Body of pancreas (tissue), 4 donors: ENCODE data around the gene PLCB1. TPM values are rescaled to one million over a fixed set of nuclear protein-coding genes. Genes with fewer than 3 reads are reported as not detected.

Source experiments
- ATAC-seq: fragments of 150-250 bp; one replicate; pipeline ENCODE4 v1.9.1; 2016
- DNase-seq, 4 donors: peaks; one replicate each; pipeline ENCODE4 v3.0.0-alpha.2; 2019
- H3K27ac ChIP-seq, 4 donors: fragments of 200-600 bp; sonication (generic); 1 replicate in 3 of 4; 2 replicates in 1 of 4; pipeline versions ENCODE4 v1.5.1 to v1.6.1; 2016 to 2019; ENCODE audit warnings: mild to moderate bottlenecking in 1 of 4, mixed read lengths in 1 of 4, moderate library complexity in 1 of 4
- H3K27me3 ChIP-seq, 2 donors: fragments of 200-600 bp; sonication (generic); one replicate each; pipeline ENCODE4 v1.6.0; 2016; ENCODE audit warnings: mild to moderate bottlenecking in 1 of 2
- H3K36me3 ChIP-seq, 2 donors: fragments of 200-600 bp; sonication (generic); replicated peaks in 1 of 2; 2 replicates each; pipeline ENCODE4 v1.5.1; 2016; ENCODE audit warnings: low read depth in 2 of 2; ENCODE audit not compliant: insufficient read depth in 1 of 2
- H3K4me1 ChIP-seq: fragments of 200-600 bp; sonication (generic); one replicate; pipeline ENCODE4 v1.6.0; 2016
- H3K4me3 ChIP-seq, 2 donors: fragments of 200-600 bp; sonication (generic); 1 replicate in 1 of 2; 2 replicates in 1 of 2; pipeline ENCODE4 v1.5.1; 2016 to 2019
- H3K9me3 ChIP-seq, 3 donors: fragments of 200-600 bp; sonication (generic); 1 replicate in 2 of 3; 2 replicates in 1 of 3; pipeline ENCODE4 v1.5.1; 2016
- POLR2A ChIP-seq, 3 donors: fragments of 450-650 bp; IDR thresholded peaks; one replicate each; pipeline ENCODE4 v1.6.1; 2016; ENCODE audit warnings: antibody characterized with exemption in 3 of 3, mild to moderate bottlenecking in 2 of 3
- WGBS, 2 donors: methylation state at CpG; one replicate each; pipeline ENCODE4 v1.1.5; 2017; 5-methylcytosine and 5-hydroxymethylcytosine counted together
- intact Hi-C: fragments of 100-400 bp; cut with DNase I; formaldehyde crosslinking; loops from one replicate; pipeline ENCODE4 v1.15.1; 2023
- total RNA-seq, 2 donors: library from RNA; depleted of rRNA; stranded (reverse); fragments of >200 nt; gene quantifications; one replicate each; pipeline ENCODE4 v1.1.0, GENCODE V29; 2016
- TF ChIP-seq, protein P1 (sequence below), 7 experiments: fragments of 450-650 bp in 4 of 7; fragments of 200-600 bp in 3 of 7; sonication (generic) in 3 of 7; IDR thresholded peaks; one replicate each; pipeline ENCODE4 v1.5.1; 2016 to 2019; ENCODE audit warnings: antibody characterized with exemption in 7 of 7

The PLCB1 gene
- total RNA-seq, 2 donors from 2014 or later = 32.9 to 46.1 TPM

DNA sequence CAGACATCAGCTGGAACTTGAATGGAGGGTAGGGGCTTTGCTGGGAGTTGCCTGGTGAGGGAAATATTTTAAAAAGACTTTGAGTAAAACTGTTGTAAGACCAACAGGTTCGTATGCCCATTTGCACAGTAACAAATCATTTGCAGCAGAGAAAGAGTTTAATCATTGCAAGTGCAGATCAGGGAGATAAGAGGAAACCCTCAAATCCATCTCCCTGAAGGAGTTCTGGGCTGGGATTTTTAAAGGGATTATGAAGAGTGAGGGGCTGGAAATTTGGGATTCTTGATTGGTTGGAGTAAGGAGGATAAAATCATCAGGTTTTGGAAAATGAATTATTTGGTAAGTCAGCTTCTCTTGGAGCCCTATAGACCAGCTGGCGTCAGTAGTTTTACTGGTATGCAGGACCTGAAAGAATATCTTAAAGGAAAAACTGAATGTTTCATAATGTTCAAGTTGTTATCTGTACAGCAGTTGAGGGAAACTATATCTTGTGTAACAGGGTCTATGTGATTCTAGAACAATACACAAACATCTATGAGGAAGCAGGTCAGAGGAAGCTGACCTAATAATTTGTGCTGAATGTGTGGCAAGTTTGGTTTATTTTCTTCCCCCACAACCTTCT lies 295.5 kb downstream of the PLCB1 start:
- H3K36me3 ChIP-seq = no peaks in the 10 kb centered on the region
- no peaks in the 10 kb centered on the region for H3K27me3 ChIP-seq
- WGBS, 2 donors = 73 to 77% methylated on average over 2 of the region's 2 CpGs
- H3K4me3 ChIP-seq = no peak overlapping the region
- no peak for DNase-seq
- H3K4me1 ChIP-seq = no peaks in the 10 kb centered on the region
- no peak for ATAC-seq
- intact Hi-C loops = no loop called here
- TF ChIP-seq POLR2A (IDR thresholded peaks at IDR 0.05) = no peak
- TF ChIP-seq, protein P1, sequence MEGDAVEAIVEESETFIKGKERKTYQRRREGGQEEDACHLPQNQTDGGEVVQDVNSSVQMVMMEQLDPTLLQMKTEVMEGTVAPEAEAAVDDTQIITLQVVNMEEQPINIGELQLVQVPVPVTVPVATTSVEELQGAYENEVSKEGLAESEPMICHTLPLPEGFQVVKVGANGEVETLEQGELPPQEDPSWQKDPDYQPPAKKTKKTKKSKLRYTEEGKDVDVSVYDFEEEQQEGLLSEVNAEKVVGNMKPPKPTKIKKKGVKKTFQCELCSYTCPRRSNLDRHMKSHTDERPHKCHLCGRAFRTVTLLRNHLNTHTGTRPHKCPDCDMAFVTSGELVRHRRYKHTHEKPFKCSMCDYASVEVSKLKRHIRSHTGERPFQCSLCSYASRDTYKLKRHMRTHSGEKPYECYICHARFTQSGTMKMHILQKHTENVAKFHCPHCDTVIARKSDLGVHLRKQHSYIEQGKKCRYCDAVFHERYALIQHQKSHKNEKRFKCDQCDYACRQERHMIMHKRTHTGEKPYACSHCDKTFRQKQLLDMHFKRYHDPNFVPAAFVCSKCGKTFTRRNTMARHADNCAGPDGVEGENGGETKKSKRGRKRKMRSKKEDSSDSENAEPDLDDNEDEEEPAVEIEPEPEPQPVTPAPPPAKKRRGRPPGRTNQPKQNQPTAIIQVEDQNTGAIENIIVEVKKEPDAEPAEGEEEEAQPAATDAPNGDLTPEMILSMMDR (IDR thresholded peaks at IDR 0.05) = no peak
- H3K27ac ChIP-seq = peak overlapping the region in 1 of 4 donors; percentile 54
- H3K9me3 ChIP-seq = no peaks in the 10 kb centered on the region

DNA sequence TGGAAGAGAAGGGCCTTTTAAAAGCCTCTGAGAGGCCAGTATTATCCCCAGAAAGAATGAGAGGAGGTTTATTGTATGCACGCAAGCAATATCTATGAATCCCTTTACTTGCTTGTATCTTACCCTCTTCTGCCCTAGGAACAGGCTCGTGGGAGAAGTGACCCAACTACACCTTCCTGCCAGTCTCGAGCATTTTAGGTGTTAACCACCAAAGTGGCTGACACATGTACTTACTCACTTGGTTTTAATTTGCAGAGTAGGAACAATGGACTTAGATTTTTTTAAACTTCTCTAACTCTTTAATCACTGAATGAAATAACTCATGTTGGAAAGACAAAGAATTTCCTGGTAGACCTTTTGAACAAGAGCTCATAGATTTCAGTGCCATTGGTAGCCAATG lies 296.9 kb downstream of the PLCB1 start:
- H3K4me1 ChIP-seq = no peaks in the 10 kb centered on the region
- H3K27ac ChIP-seq = no peak overlapping the region
- 78 to 93% methylated on average over 3 of the region's 3 CpGs for WGBS, 2 donors
- intact Hi-C loops = no loop called here
- no peaks in the 10 kb centered on the region for H3K36me3 ChIP-seq
- ATAC-seq (no peak), DNase-seq (no peak)
- H3K27me3 ChIP-seq = no peaks in the 10 kb centered on the region
- no peaks in the 10 kb centered on the region for H3K9me3 ChIP-seq
- TF ChIP-seq, protein P1 (IDR thresholded peaks at IDR 0.05) = no peak
- TF ChIP-seq POLR2A (IDR thresholded peaks at IDR 0.05) = no peak
- H3K4me3 ChIP-seq = no peak overlapping the region

DNA sequence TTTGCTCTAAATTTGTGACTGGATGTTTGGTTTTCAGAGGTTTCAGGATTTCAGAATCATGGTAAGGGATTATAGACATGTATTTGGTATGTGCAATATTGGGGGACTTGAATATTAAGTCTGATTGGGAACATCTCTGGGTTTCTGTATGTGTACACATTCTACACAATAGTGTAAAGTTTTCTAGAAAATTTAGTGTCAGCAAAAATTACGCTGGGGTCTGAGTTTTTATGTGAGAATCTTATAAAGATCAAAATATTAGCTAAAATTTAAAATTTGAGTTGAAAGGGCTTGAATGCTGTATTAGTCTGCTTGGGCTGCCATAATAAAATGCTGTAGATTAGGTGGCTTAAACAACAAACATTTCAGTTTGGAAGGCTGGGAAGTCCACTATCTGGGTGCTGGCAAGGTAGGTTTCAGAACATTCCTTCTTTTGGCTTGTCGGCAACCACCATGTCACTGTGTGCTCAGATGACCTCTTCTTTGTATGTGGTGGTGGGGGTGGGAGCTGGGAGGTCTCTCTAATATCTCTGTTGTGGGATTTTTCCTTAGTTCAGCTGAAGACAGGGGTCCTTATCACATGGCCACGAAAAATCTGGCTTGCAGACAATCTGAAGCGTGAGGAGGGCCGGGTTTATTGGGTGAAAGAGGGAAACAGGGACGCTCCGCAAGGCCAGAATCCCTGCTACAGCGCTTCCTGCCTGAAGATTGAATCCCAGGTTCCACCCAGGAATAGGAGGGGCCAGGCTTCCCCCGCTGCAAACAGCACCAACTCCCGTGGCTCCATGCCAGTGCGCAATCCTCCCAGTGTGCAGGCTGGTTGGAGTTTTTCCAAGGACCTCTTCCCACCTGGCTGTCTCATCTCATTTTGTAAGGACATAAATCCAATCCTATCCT lies 299.7 kb downstream of the PLCB1 start:
- no peaks in the 10 kb centered on the region for H3K36me3 ChIP-seq
- no peak for ATAC-seq
- intact Hi-C loops = no loop called here
- H3K4me1 ChIP-seq = no peaks in the 10 kb centered on the region
- H3K27me3 ChIP-seq = no peaks in the 10 kb centered on the region
- TF ChIP-seq POLR2A (IDR thresholded peaks at IDR 0.05) = no peak
- TF ChIP-seq, protein P1 (IDR thresholded peaks at IDR 0.05) = no peak
- no peak overlapping the region for H3K27ac ChIP-seq
- WGBS, 2 donors = 82 to 85% methylated on average over 11 of the region's 11 CpGs
- no peaks in the 10 kb centered on the region for H3K9me3 ChIP-seq
- DNase-seq = peak in 3 of 4 donors; percentile 16 to 36 (median 21)
- no peak overlapping the region for H3K4me3 ChIP-seq

DNA sequence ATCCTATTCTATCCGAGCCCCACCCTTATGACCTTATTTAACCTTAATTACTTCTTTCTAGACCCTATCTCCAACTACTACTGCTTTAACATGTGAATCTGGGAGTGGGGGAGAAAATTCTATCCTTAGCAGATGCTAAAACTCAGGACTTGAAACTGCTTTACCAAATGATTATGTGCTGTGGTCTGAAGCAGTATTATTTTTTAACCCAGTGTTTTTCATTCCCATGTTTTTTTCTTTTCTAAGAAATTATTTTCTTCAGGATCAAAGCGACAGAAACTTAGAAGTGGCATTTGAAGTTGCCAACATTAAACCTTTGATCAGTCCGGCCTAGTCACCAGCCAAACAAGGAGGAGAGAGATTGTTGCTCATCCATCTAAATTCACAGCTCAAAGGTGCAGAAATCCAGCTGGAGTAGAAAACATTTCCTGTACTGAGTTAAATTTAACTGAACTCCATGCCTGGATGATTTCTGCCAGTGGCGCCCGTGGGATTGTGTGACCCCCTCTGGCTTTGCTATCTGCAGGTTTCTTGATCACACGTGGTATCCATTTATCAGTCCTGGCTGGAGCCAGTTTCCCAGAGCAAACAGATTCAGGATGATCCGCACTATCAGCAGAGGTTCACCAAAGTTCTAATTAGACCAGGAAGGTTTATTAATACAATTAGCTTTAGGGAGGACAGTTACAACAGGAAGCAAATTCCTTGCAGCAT lies 300.5 kb downstream of the PLCB1 start:
- TF ChIP-seq POLR2A (IDR thresholded peaks at IDR 0.05) = no peak
- TF ChIP-seq, protein P1 (IDR thresholded peaks at IDR 0.05) = no peak
- DNase-seq = no peak
- 60 to 74% methylated on average over 7 of the region's 7 CpGs for WGBS, 2 donors
- H3K4me3 ChIP-seq = no peak overlapping the region
- intact Hi-C loops = no loop called here
- no peaks in the 10 kb centered on the region for H3K4me1 ChIP-seq
- no peak for ATAC-seq
- no peaks in the 10 kb centered on the region for H3K27me3 ChIP-seq
- no peaks in the 10 kb centered on the region for H3K36me3 ChIP-seq
- no peaks in the 10 kb centered on the region for H3K9me3 ChIP-seq
- no peak overlapping the region for H3K27ac ChIP-seq
